H1 (cell line): ENCODE data around the gene DFFB. TPM values are rescaled to one million over a fixed set of nuclear protein-coding genes. Genes with fewer than 3 reads are reported as not detected.
A peak's percentile ranks its signal among the peaks of the same experiment; 100 is the strongest.

Source experiments
- CTCF ChIA-PET: fragments of 300-600 bp; sonication (Branson Sonifier 250); formaldehyde crosslinking; loops from one replicate; lab custom pipeline; 2021; ENCODE audit not compliant: partially characterized antibody; lab: Charles Lee
- POLR2A ChIA-PET: fragments of 300-600 bp; sonication (Branson Sonifier 250); formaldehyde crosslinking; loops from one replicate; lab custom pipeline; 2021; ENCODE audit warnings: inconsistent platforms; ENCODE audit not compliant: partially characterized antibody; lab: Charles Lee
- DNase-seq, 2 experiments: peaks; one replicate each; pipeline versions ENCODE4 v3.0.0 to v3.0.0-alpha.2; 2010 to 2022; ENCODE audit warnings: low spot score in 2 of 2, low read depth in 1 of 2, mixed read lengths in 1 of 2
- FAIRE-seq: peaks from 2 replicates; lab custom pipeline; 2011; peaks lifted over from hg19 to GRCh38; lab: Jason Lieb, UNC
- H2AFZ ChIP-seq: 2 replicates; pipeline ENCODE4 v1.8.1; 2012; ENCODE audit warnings: low read length, inconsistent platforms
- H2AK5ac ChIP-seq: 2 replicates; pipeline ENCODE4 v1.6.1; 2013; ENCODE audit warnings: low read depth, low read length
- H2BK120ac ChIP-seq: replicated peaks from 2 replicates; pipeline ENCODE3; 2013; ENCODE audit warnings: low read depth, low read length, inconsistent platforms
- H2BK12ac ChIP-seq: 2 replicates; pipeline ENCODE4 v1.6.1; 2013; ENCODE audit warnings: low read depth, low read length
- H2BK15ac ChIP-seq: 2 replicates; pipeline ENCODE4 v1.6.1; 2013; ENCODE audit warnings: low read length
- H2BK20ac ChIP-seq: 2 replicates; pipeline ENCODE4 v1.6.1; 2013; ENCODE audit warnings: low read length
- H2BK5ac ChIP-seq: 2 replicates; pipeline ENCODE4 v1.6.1; 2013; ENCODE audit warnings: low read depth, low read length
- H3K14ac ChIP-seq: 2 replicates; pipeline ENCODE4 v1.6.1; 2013; ENCODE audit warnings: inconsistent platforms; ENCODE audit not compliant: insufficient read length
- H3K18ac ChIP-seq: 2 replicates; pipeline ENCODE4 v1.6.1; 2013; ENCODE audit warnings: low read length; ENCODE audit errors: extremely low read depth
- H3K23ac ChIP-seq: 2 replicates; pipeline ENCODE4 v1.6.1; 2013; ENCODE audit warnings: inconsistent platforms; ENCODE audit not compliant: insufficient read length
- H3K23me2 ChIP-seq: 2 replicates; pipeline ENCODE4 v1.6.1; 2013; ENCODE audit warnings: low read depth, low read length
- H3K27ac ChIP-seq: 2 replicates; pipeline ENCODE4 v1.6.1; 2011; ENCODE audit warnings: low read depth, low read length, inconsistent platforms
- H3K27me3 ChIP-seq, 4 experiments: replicated peaks in 1 of 4; 1 replicate in 1 of 4; 2 replicates in 3 of 4; pipeline versions ENCODE4 v1.6.1 to v1.8.1; 2011 to 2013; ENCODE audit warnings: low read length in 3 of 4, mild to moderate bottlenecking in 3 of 4, inconsistent platforms in 2 of 4, mixed read lengths in 2 of 4, moderate library complexity in 1 of 4; ENCODE audit not compliant: control insufficient read depth in 3 of 4, insufficient read depth in 3 of 4; ENCODE audit errors: extremely low read depth in 1 of 4
- H3K36me3 ChIP-seq, 4 experiments: 2 replicates each; pipeline versions ENCODE4 v1.6.1 to v1.8.1; 2011 to 2013; ENCODE audit warnings: mild to moderate bottlenecking in 4 of 4, low read length in 3 of 4, moderate library complexity in 2 of 4, control low read depth in 1 of 4, inconsistent platforms in 1 of 4; ENCODE audit not compliant: insufficient read depth in 4 of 4, control insufficient read depth in 2 of 4
- H3K4ac ChIP-seq: replicated peaks from 2 replicates; pipeline ENCODE3; 2013; ENCODE audit warnings: low read length, low read depth, mixed read lengths, inconsistent platforms; ENCODE audit not compliant: insufficient read length
- H3K4me1 ChIP-seq, 4 experiments: replicated peaks in 1 of 4; 1 replicate in 1 of 4; 2 replicates in 3 of 4; pipeline versions ENCODE4 v1.6.1 to v1.8.1; 2011 to 2013; ENCODE audit warnings: low read length in 3 of 4, inconsistent platforms in 2 of 4, mixed read lengths in 1 of 4; ENCODE audit not compliant: insufficient read depth in 4 of 4, control insufficient read depth in 3 of 4
- H3K4me2 ChIP-seq, 2 experiments: 2 replicates each; pipeline versions ENCODE4 v1.6.1 to v1.8.1; 2011 to 2013; ENCODE audit warnings: low read depth in 2 of 2, low read length in 2 of 2, control low read depth in 1 of 2, inconsistent platforms in 1 of 2, mild to moderate bottlenecking in 1 of 2; ENCODE audit not compliant: insufficient read depth in 1 of 2
- H3K4me3 ChIP-seq, 4 experiments: fragments of 200-600, 300-600 bp in 1 of 4; sonication (generic), shearing (Covaris generic), sonication (Bioruptor Twin) in 1 of 4; 2 replicates each; pipeline versions ENCODE4 v1.5.1 to v1.8.1; 2011 to 2016; ENCODE audit warnings: low read length in 4 of 4, low read depth in 3 of 4, control low read depth in 2 of 4, inconsistent platforms in 2 of 4, mild to moderate bottlenecking in 2 of 4, mixed read lengths in 1 of 4, moderate library complexity in 1 of 4; ENCODE audit not compliant: insufficient read depth in 2 of 4; ENCODE audit errors: extremely low read depth in 1 of 4
- H3K56ac ChIP-seq: replicated peaks from 2 replicates; pipeline ENCODE3; 2013; ENCODE audit warnings: low read depth, mild to moderate bottlenecking, mixed read lengths, low read length, inconsistent platforms; ENCODE audit not compliant: insufficient read length
- H3K79me1 ChIP-seq: 2 replicates; pipeline ENCODE4 v1.6.1; 2013; ENCODE audit warnings: low read depth, low read length, control low read depth
- H3K79me2 ChIP-seq, 2 experiments: 2 replicates each; pipeline versions ENCODE4 v1.6.1 to v1.8.1; 2012 to 2013; ENCODE audit warnings: low read length in 2 of 2, mild to moderate bottlenecking in 2 of 2, inconsistent platforms in 1 of 2; ENCODE audit not compliant: insufficient read depth in 2 of 2, control insufficient read depth in 1 of 2
- H3K9ac ChIP-seq, 4 experiments: replicated peaks in 1 of 4; 1 replicate in 1 of 4; 2 replicates in 3 of 4; pipeline versions ENCODE4 v1.6.1 to v1.8.1; 2011 to 2013; ENCODE audit warnings: low read depth in 3 of 4, low read length in 3 of 4, control low read depth in 2 of 4, mild to moderate bottlenecking in 2 of 4, moderate library complexity in 2 of 4, inconsistent platforms in 1 of 4; ENCODE audit errors: extremely low read depth in 1 of 4
- H3K9me3 ChIP-seq, 2 experiments: 2 replicates each; pipeline versions ENCODE4 v1.6.1 to v1.8.1; 2012 to 2013; ENCODE audit warnings: mild to moderate bottlenecking in 2 of 2, moderate library complexity in 2 of 2, control low read depth in 1 of 2, inconsistent platforms in 1 of 2, low read depth in 1 of 2, low read length in 1 of 2, mixed read lengths in 1 of 2; ENCODE audit not compliant: insufficient read depth in 2 of 2
- H4K20me1 ChIP-seq, 2 experiments: replicated peaks in 1 of 2; 2 replicates each; pipeline versions ENCODE3 to v1.8.1; 2011 to 2013; ENCODE audit warnings: inconsistent platforms in 2 of 2, low read length in 2 of 2, mild to moderate bottlenecking in 1 of 2; ENCODE audit not compliant: insufficient read depth in 2 of 2, control insufficient read depth in 1 of 2
- H4K5ac ChIP-seq: 2 replicates; pipeline ENCODE4 v1.6.1; 2013; ENCODE audit warnings: low read length, low read depth, mixed read lengths, inconsistent platforms; ENCODE audit not compliant: insufficient read length
- H4K8ac ChIP-seq: 2 replicates; pipeline ENCODE4 v1.8.0; 2013; ENCODE audit warnings: mild to moderate bottlenecking, moderate library complexity, low read length, inconsistent platforms; ENCODE audit not compliant: insufficient read depth; ENCODE audit errors: extremely low read depth
- H4K91ac ChIP-seq: replicated peaks from 2 replicates; pipeline ENCODE3; 2013; ENCODE audit warnings: low read length, mixed read lengths, inconsistent platforms; ENCODE audit not compliant: insufficient read length
- RAD21 ChIP-seq, 2 experiments: IDR thresholded peaks in 1 of 2; conservative IDR thresholded peaks in 1 of 2; 2 replicates each; pipeline ENCODE4 v1.6.1; 2011; ENCODE audit warnings: low read depth in 2 of 2, low read length in 2 of 2, improper control_type of control experiment in 1 of 2, inconsistent platforms in 1 of 2, mild to moderate bottlenecking in 1 of 2, moderate library complexity in 1 of 2
- TEAD4 ChIP-seq: IDR thresholded peaks from 2 replicates; pipeline ENCODE4 v1.6.1; 2012; ENCODE audit warnings: low read depth, low read length, inconsistent platforms, mixed read lengths
- WGBS, 2 experiments: shearing (Covaris generic) in 1 of 2; methylation state at CpG; one replicate each; pipeline versions ENCODE4 v1.1.6 to v1.1.7; 2013 to 2015; ENCODE audit warnings: low lambda C conversion rate in 2 of 2, mixed read lengths in 2 of 2, inconsistent platforms in 1 of 2, low coverage in 1 of 2, missing lambda C conversion rate in 1 of 2; ENCODE audit not compliant: insufficient replicate concordance in 2 of 2, insufficient coverage in 1 of 2, insufficient read length in 1 of 2; ENCODE audit errors: extremely low coverage in 1 of 2, missing lambda C conversion rate in 1 of 2; 5-methylcytosine and 5-hydroxymethylcytosine counted together
- polyA plus RNA-seq, 7 experiments: library from polyadenylated mRNA; depleted of rRNA in 3 of 7; stranded (reverse) in 5 of 7; unstranded in 2 of 7; fragments of >200 nt in 5 of 7; fragments of 200-250 nt in 2 of 7; gene quantifications; 1 replicate in 5 of 7; 2 replicates in 1 of 7; 4 replicates in 1 of 7; pipeline versions ENCODE4 v1.2.1 to v1.2.3, GENCODE V29; 2011 to 2013; ENCODE audit warnings: missing spikeins in 2 of 7, mixed read lengths in 2 of 7
- total RNA-seq: library from RNA; stranded (reverse); fragmentation: NEBNext Ultra II Directional; extraction: Animal tissue kit (Norgen Biotek cat#: 25700); gene quantifications from 2 replicates; pipeline ENCODE4 v1.2.1, GENCODE V29; 2021
- TF ChIP-seq, protein P1 (sequence below): IDR thresholded peaks from 2 replicates; pipeline ENCODE4 v1.6.1; 2011; ENCODE audit warnings: low read depth, mild to moderate bottlenecking, low read length; ENCODE audit not compliant: insufficient read depth

The DFFB gene
- total and polyA plus RNA-seq, 2 of the 8 experiments (the other 6 are each of a cell fraction or from before 2014, with no cell fraction given): 8.6 to 11.9 TPM

DNA sequence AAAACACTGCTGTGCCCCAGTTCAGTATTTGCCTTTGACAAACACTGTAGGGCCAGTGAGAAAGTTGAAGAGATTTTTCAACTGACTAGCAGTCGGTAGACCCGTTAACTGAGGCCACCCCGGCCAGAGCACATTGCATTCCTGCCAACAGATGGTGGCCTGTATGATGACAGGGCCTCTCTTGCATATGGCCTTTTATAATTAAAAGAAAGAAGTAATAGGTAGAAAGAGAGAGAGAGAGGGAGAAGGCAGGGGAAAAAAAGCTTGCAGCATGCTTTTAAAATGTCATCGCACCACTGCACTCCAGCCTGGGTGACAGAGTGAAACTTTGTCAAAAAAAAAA, 47.5 kb downstream of the DFFB start:
- H3K79me1 ChIP-seq: no peaks in the 10 kb centered on the region; the same call in 1 of the 2 replicates
- no peak overlapping the region for H2AFZ ChIP-seq
- H2BK5ac ChIP-seq: no peak overlapping the region
- H4K5ac ChIP-seq: no peak overlapping the region
- no peak for FAIRE-seq
- no peak overlapping the region for H3K9ac ChIP-seq
- H3K18ac ChIP-seq: no peak overlapping the region
- no peak overlapping the region for H3K14ac ChIP-seq
- no peak overlapping the region for H3K4ac ChIP-seq
- peaks cover 6% of the 10 kb centered on the region; the same call in 1 of the 2 replicates for H3K23me2 ChIP-seq
- 74% methylated on average over 4 of the region's 4 CpGs; no CpG with 5 or more reads in 1 of the 2 experiments for WGBS, 2 experiments
- H3K4me2 ChIP-seq: no peak overlapping the region
- TF ChIP-seq, protein P1, sequence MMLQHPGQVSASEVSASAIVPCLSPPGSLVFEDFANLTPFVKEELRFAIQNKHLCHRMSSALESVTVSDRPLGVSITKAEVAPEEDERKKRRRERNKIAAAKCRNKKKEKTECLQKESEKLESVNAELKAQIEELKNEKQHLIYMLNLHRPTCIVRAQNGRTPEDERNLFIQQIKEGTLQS: no peak
- TF ChIP-seq RAD21 (IDR thresholded peaks at IDR 0.05 in 1 of 2, conservative IDR thresholded peaks at IDR 0.05 in 1 of 2; ENCODE audit: low read depth in 2 of 2, low read length in 2 of 2): no peak
- 0 out of 2 replicates have a peak, but pooled peaks have one; percentile 30 for TF ChIP-seq TEAD4
- TF ChIP-seq, all 59 proteins: peak for 1
- H3K23ac ChIP-seq: no peak overlapping the region
- no peaks in the 10 kb centered on the region for H3K79me2 ChIP-seq
- H3K27me3 ChIP-seq: no peaks in the 10 kb centered on the region
- H3K36me3 ChIP-seq: no peaks in the 10 kb centered on the region
- H4K91ac ChIP-seq: no peak overlapping the region
- peaks cover 0 to 12% (median 2%) of the 10 kb centered on the region in 4 experiments; a peak in 1 of 7 replicates for H3K4me1 ChIP-seq
- no peak overlapping the region for H2AK5ac ChIP-seq
- no peak overlapping the region for H2BK120ac ChIP-seq
- H2BK12ac ChIP-seq: no peak overlapping the region
- H2BK20ac ChIP-seq: no peak overlapping the region
- no peak overlapping the region for H3K4me3 ChIP-seq
- no peaks in the 10 kb centered on the region for H3K9me3 ChIP-seq
- no peak overlapping the region for H3K56ac ChIP-seq
- POLR2A ChIA-PET: no interaction called here
- H2BK15ac ChIP-seq: no peak overlapping the region
- CTCF ChIA-PET: interaction anchor here (0.6 to 1.9 kb wide), 2 partner anchors 9 to 169 kb away, joined by 3 to 6 read pairs; no protein-coding TSS in a partner anchor
- no peak overlapping the region for H3K27ac ChIP-seq
- H4K8ac ChIP-seq: no peak overlapping the region
- H4K20me1 ChIP-seq: no peaks in the 10 kb centered on the region
- no peak for DNase-seq
